Glomerular endothelial cell (primary cell): ENCODE results near the gene PPP2R5B. TPM values are rescaled to one million over a fixed set of nuclear protein-coding genes. Genes with fewer than 3 reads are reported as not detected.

Source experiments
- DNase-seq: peaks from one replicate; pipeline ENCODE4 v3.0.0-alpha.2; 2011; ENCODE audit warnings: low read depth, low spot score; ENCODE audit errors: extremely low read depth
- total RNA-seq: library from RNA; depleted of rRNA; stranded (reverse); fragments of >200 nt; gene quantifications from 2 replicates; pipeline ENCODE4 v1.2.3, GENCODE V29; 2015

PPP2R5B gene
- total RNA-seq, 1 donor from 2014 or later, result 47.9 TPM

GRCh38 chr11:64906314-64906635, 18.2 kb upstream of the PPP2R5B start:
- no peak for DNase-seq

- DNase-seq, result no peak
Measured at GRCh38 chr11:64908766-64909165, 15.7 kb upstream of the PPP2R5B start.

- no peak for DNase-seq
Measured at GRCh38 chr11:64909653-64910343, 14.7 kb upstream of the PPP2R5B start.

GRCh38 chr11:64910451-64911093, 13.9 kb upstream of the PPP2R5B start:
- no peak for DNase-seq

- DNase-seq, result no peak
Measured at GRCh38 chr11:64911142-64911541, 13.3 kb upstream of the PPP2R5B start.

GRCh38 chr11:64911689-64912088, 12.8 kb upstream of the PPP2R5B start:
- no peak for DNase-seq

GRCh38 chr11:64913171-64913727, 11.2 kb upstream of the PPP2R5B start:
- DNase-seq, result no peak

GRCh38 chr11:64914123-64914522, 10.4 kb upstream of the PPP2R5B start:
- DNase-seq, result no peak

GRCh38 chr11:64915376-64915887, 9.1 kb upstream of the PPP2R5B start:
- no peak for DNase-seq

GRCh38 chr11:64916040-64916774, 8.3 kb upstream of the PPP2R5B start:
- DNase-seq, result no peak

GRCh38 chr11:64916775-64917662, 7.5 kb upstream of the PPP2R5B start, which contains the start of gene ATG2A:
Gene ATG2A (minus strand): TSS chr11:64917209. CDS start chr11:64917135, 74 bp downstream.
- DNase-seq, result peak; percentile 97

GRCh38 chr11:64917663-64917995, 6.9 kb upstream of the PPP2R5B start:
- no peak for DNase-seq

- no peak for DNase-seq
Measured at GRCh38 chr11:64918017-64918416, 6.5 kb upstream of the PPP2R5B start.

GRCh38 chr11:64919627-64920026, 4.9 kb upstream of the PPP2R5B start:
- no peak for DNase-seq

GRCh38 chr11:64920124-64920523, 4.4 kb upstream of the PPP2R5B start:
- no peak for DNase-seq

GRCh38 chr11:64921384-64921783, 3.1 kb upstream of the PPP2R5B start:
- no peak for DNase-seq

- no peak for DNase-seq
Measured at GRCh38 chr11:64923151-64923661, 1.3 kb upstream of the PPP2R5B start.

GRCh38 chr11:64924910-64925284, 408 bp downstream of the PPP2R5B start:
- no peak for DNase-seq

GRCh38 chr11:64925536-64926436, 1.3 kb downstream of the PPP2R5B start:
- DNase-seq, result no peak
